HG02973 (cell line): Measurements from ENCODE around the gene ACO2.
"Not testable (repeated sequence)": the region's sequence is repeated elsewhere in the genome, so short reads cannot be mapped to it uniquely, and the experiment has no call there.

Source experiments
- ATAC-seq: cut with Tn5 transposase; IDR thresholded peaks from one replicate; pipeline ENCODE4 v1.9.1; 2021; ENCODE audit warnings: moderate library complexity; ENCODE audit not compliant: unreplicated experiment

ACO2 gene

GRCh38 chr22:41539146-41540005 lies 70.5 kb downstream of the ACO2 start:
- no peak for ATAC-seq

GRCh38 chr22:41540006-41540315 lies 71.0 kb downstream of the ACO2 start:
- no peak for ATAC-seq

- no peak for ATAC-seq
Observed at GRCh38 chr22:41540365-41540764, 71.4 kb downstream of the ACO2 start.

- no peak for ATAC-seq
Observed at GRCh38 chr22:41541484-41541883, 72.6 kb downstream of the ACO2 start.

GRCh38 chr22:41542224-41542623 lies 73.3 kb downstream of the ACO2 start:
- no peak for ATAC-seq

- peak; percentile 87 for ATAC-seq
Observed at GRCh38 chr22:41543854-41544670, 75.1 kb downstream of the ACO2 start, which contains the start of gene POLR3H. TSS of gene POLR3H (minus strand) at chr22:41544470. CDS start at chr22:41544101, 369 bp downstream.

- no peak for ATAC-seq
Observed at GRCh38 chr22:41544671-41545476, 76.0 kb downstream of the ACO2 start.

GRCh38 chr22:41548830-41549211 lies 79.9 kb downstream of the ACO2 start:
- no peak for ATAC-seq

GRCh38 chr22:41550952-41551491 lies 82.1 kb downstream of the ACO2 start:
- ATAC-seq = no peak

GRCh38 chr22:41551877-41552582 lies 83.1 kb downstream of the ACO2 start:
- no peak for ATAC-seq

GRCh38 chr22:41555325-41555982 lies 86.5 kb downstream of the ACO2 start:
- no peak for ATAC-seq

- ATAC-seq = no peak
Observed at GRCh38 chr22:41556561-41556960, 87.6 kb downstream of the ACO2 start.

- no peak for ATAC-seq
Observed at GRCh38 chr22:41557401-41558240, 88.7 kb downstream of the ACO2 start.

- ATAC-seq = not testable (repeated sequence)
Observed at GRCh38 chr22:41558241-41558630, 89.3 kb downstream of the ACO2 start.

- ATAC-seq = no peak
Observed at GRCh38 chr22:41560095-41560471, 91.2 kb downstream of the ACO2 start.

GRCh38 chr22:41561335-41561734 lies 92.4 kb downstream of the ACO2 start:
- ATAC-seq = no peak

GRCh38 chr22:41561788-41562187 lies 92.9 kb downstream of the ACO2 start:
- no peak for ATAC-seq

GRCh38 chr22:41562461-41562860 lies 93.5 kb downstream of the ACO2 start:
- no peak for ATAC-seq
